GOT3 (cell line): Measurements from ENCODE around the gene FANCC.
"Not testable (repeated sequence)": the region's sequence is repeated elsewhere in the genome, so short reads cannot be mapped to it uniquely, and the experiment has no call there.

Source experiments
- DNase-seq: peaks from one replicate; lab custom pipeline; 2025; ENCODE audit warnings: mixed read lengths; lab: John Stamatoyannopoulos, UW

FANCC gene

DNA sequence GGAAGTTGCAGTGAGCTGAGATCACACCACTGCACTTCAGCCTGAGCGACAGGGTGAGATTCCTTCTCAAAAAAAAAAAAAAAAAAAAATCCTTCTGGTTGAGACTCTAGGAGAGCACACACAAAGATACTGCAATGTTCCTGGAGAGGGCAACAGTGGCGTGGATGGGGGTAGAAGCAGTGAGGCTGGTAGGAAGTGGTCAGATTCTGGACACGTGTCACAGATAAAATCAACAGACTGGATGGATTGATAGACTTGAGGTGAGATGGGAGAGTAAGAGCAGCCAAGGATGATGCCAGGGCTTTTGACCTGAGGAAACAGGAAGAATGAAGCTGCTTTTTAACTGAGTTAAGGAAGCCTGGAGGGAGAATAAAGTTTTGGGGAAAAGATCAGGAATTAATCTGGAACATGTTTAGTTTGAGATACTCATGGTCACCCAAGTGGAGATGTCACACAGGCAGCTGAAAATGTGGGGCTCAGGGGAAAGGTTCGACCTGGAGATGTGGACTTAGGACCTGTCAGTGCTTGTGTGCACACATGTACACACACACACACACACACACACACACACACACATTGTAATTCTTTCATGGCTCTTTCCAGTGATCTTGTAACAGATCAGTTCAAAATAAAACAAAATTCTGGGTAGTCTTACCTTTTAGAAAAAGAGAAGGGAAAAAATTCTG, 88.1 kb downstream of the FANCC start:
- DNase-seq, result no peak

GRCh38 chr9:95226921-95227320, 90.6 kb downstream of the FANCC start:
- DNase-seq, result no peak

DNA sequence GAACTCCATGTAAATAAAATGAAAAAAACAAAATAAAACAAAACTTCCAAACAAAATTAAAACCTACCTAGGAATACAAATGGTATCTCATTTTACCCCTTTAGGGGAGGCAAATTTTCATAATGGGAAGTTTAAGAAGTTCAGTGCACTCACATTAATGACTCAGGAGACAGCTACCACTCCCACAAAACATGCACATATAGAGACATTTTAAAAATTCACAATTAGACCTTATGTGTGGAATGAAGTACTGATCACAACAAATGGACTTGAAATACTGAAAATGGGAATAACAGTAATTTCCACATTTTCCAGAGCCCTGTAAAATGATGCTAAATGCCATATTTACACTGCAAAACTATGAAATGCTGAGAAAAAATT, 91.8 kb downstream of the FANCC start:
- no peak for DNase-seq

- DNase-seq, result no peak
Measured at GRCh38 chr9:95225076-95225725, 92.3 kb downstream of the FANCC start.

DNA sequence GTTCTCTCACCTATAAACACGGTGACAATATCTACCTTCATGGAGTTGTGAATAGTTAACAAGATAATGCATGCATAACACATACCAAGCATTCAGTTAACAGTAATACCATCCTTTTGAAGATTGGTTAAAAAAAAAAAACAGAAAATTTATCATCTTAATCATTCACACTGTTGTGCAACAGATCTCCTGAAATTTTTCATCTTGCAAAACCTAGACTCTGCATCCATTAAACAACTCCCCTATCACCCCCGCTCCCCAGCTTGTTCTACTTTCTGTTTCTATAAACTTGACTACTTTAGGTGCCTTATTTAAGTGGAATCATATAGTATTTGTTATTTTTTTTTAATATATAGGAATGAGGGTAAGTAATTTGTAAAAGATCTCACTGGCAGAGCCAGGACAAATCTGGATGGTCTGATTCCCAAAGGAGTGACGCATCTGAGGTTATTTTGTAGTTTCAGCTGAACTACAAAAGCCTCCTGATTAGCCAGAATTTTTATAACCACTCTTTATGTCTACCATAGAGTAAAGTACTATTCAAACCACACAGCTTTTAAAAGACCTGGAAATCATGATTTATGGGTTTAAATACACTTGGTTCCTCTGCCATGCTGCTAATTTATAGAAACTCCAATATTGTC, 93.0 kb downstream of the FANCC start:
- no peak for DNase-seq

DNA sequence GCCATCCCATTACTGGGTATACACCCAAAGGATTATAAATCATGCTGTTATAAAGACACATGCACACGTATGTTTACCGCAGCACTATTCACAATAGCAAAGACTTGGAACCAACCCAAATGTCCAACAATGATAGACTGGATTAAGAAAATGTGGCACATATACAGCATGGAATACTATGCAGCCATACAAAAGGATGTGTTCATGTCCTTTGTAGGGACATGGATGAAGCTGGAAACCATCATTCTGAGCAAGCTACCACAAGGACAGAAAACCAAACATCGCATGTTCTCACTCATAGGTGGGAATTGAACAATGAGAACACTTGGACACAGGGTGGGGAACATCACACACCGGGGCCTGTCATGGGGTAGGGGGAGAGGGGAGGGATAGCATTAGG, 97.2 kb downstream of the FANCC start:
- not testable (repeated sequence) for DNase-seq

GRCh38 chr9:95218773-95219172, 98.7 kb downstream of the FANCC start:
- DNase-seq, result no peak

GRCh38 chr9:95217936-95218335, 99.6 kb downstream of the FANCC start:
- DNase-seq, result no peak

GRCh38 chr9:95215336-95215898, 102.1 kb downstream of the FANCC start:
- no peak for DNase-seq

DNA sequence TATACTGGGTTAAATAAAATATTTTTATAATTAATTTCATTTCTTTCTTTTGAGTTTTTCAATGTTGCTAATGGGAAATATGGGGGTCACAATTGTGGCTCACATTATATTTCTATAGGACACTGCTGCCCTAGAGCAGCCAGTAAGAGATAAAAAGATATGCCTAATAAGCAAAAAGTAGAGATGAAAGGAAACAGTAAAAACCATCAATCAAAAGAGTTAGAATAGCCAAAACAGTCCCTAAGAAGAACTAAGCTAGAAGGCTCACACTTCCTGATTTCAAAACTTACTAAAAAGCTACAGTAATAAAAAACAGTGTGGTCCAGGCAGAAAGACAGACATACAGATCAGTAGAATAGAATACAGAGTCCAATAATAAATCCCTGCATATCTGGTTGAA, 104.4 kb downstream of the FANCC start:
- DNase-seq, result no peak

GRCh38 chr9:95211028-95211427, 106.5 kb downstream of the FANCC start:
- DNase-seq, result no peak

DNA sequence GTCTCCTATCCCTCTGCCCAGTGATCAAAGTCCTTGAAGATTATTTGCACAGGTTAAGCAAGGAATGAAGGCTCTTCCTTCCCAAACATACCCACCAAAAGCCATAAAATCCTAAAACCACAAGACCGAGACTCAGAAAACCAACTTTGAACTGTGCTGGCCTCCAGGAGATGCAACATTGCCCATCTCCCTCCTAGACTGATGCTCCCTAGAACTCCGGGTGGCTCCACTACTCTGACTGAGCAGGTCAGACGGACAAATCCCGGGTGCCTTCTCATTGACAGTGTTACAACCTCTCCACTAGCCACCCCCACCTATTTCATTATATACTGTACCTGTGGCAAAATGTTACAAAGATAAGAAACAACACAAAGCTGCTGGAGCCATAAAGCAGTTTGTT, 110.1 kb downstream of the FANCC start:
- no peak for DNase-seq

GRCh38 chr9:95206143-95206542, 111.4 kb downstream of the FANCC start:
- no peak for DNase-seq

GRCh38 chr9:95204710-95205109, 112.8 kb downstream of the FANCC start:
- DNase-seq, result no peak

DNA sequence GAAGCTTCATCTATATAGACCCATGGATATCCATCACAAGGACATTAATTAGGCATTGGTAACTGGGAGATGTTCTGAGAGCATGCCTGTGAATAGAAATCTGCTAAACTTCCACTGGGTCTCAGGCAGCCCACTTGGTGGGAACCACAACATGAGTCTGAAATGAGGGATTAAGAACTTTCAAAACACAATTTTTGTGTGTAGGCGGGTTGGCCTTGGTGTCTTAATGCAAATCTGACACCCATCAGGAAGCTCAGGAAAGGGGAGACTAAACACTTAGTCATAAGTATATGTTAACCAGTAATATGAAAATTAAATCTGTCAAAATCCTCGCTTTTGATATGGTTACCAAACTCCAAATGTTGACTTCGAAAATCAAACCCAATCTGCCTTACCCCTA, 113.2 kb downstream of the FANCC start:
- DNase-seq, result no peak

DNA sequence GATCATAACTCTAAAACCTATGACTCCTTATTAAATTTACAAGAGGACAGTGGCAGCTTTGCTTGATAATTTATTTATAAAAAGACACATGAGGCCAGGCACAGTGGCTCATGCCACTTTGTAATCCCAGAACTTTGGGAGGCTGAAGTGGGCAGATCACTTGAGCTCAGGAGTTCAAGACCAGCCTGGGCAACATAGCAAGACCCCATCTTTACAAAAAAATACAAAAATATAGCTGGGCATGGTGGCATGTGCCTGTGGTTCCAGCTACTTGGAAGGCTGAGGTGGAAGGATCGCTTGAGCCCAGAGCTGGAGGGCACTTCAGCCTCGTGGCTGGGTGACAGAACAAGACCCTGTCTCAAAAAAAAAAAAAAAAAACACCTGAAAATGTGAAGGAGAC, 114.5 kb downstream of the FANCC start:
- not testable (repeated sequence) for DNase-seq

DNA sequence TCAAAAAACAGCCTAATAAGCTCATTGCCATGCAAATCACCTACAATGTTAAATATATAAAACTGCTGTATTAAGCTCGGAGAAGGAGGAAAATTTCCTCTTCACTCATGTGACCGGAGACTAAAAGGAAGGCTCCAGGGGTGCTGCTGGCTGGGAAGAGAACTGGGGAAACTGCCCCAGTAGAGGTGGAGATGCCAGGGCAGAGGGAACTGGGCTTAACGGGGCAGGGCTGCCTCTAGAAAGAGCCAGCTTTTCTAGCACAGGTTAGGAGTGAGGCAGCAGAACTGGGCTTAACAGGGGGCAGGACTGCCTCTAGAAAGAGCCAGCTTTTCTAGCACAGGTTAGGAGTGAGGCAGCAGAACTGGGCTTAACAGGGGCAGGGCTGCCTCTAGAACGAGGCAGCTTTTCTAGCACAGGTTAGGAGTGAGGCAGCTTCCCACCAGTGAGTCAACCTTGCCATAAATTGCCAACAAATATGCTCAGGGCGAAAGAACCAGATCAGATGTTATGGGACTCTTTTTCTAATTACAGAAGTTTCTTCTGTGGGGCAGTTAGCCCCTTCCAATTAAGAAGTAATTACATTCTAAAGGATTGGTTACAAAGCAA, 115.3 kb downstream of the FANCC start:
- no peak for DNase-seq

- DNase-seq, result no peak
Measured at GRCh38 chr9:95201206-95201605, 116.3 kb downstream of the FANCC start.

DNA sequence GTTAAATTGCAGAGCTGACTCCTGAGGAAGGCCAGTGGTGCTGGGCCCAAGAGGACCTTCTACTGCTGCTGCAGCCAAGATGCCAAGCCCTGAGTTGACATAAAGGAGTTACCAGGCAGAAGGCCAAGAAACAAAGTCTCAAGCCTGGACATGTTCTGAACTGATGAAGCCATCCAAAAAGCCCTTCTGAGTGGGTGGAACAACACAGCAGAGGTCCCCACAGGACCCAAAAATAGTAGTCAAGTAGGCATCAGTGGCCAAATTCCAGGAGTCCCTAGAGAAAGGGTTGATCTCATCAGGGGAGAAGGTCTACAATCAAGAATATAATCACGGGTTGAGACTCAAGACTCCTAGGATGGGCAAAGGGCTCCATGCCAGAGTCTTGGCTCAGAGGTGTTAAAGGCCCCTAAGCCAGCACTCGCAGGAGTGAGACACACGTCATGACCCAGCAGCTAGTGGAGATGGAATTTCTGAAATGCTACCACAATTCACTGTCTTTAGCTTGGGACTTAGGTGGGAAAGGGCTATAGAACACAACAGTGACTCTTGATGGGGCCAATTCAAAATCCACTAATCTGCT, 119.7 kb downstream of the FANCC start:
- no peak for DNase-seq

GRCh38 chr9:95193480-95193879, 124.0 kb downstream of the FANCC start:
- DNase-seq, result no peak

- DNase-seq, result no peak
Measured at GRCh38 chr9:95193067-95193466, 124.4 kb downstream of the FANCC start.

DNA sequence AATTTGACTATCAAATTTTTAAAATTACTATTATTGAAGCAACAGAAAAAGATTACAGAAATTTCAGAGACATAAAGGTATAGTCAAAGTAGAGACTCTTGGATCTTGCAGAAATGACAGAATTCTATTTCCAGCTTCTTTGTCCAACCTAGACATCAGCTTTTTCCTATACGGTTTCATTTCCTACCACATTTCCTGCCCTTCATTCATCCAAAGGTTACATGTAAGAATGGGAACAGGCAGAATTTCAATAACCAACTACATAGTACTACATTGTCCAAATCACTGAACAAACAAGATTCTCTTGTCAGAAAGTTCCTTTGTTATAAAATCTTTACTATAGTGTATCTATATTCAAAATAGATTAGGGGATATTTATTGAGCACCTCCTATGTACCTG, 124.9 kb downstream of the FANCC start:
- DNase-seq, result no peak
